Fibroblast of lung (primary cell): ENCODE results near the gene PLAC8.

ENCODE experiments used
- CTCF ChIP-seq, 2 donors: IDR thresholded peaks in 1 of 2; conservative IDR thresholded peaks in 1 of 2; 1 replicate in 1 of 2; 2 replicates in 1 of 2; pipeline ENCODE4 v1.5.1; 2011 to 2012; ENCODE audit warnings: low read length in 2 of 2, control low read depth in 1 of 2, inconsistent platforms in 1 of 2, low read depth in 1 of 2, mild to moderate bottlenecking in 1 of 2
- EZH2 ChIP-seq: IDR thresholded peaks from 2 replicates; pipeline ENCODE4 v1.5.1; 2012; ENCODE audit warnings: low read length, control low read depth, mild to moderate bottlenecking; ENCODE audit errors: missing control alignments

- TF ChIP-seq CTCF (conservative IDR thresholded peaks at IDR 0.05 in 1 of 2, IDR thresholded peaks at IDR 0.05 in 1 of 2; ENCODE audit: low read depth in 1 of 2, low read length in 2 of 2) (no peak), EZH2 (no peak)
Observed at GRCh38 chr4:83075311-83076095, 39.0 kb downstream of the PLAC8 start.
